ENCODE measurements around the gene CWC15.
A peak's percentile ranks its signal among the peaks of the same experiment; 100 is the strongest.
"Not testable (repeated sequence)": the region's sequence is repeated elsewhere in the genome, so short reads cannot be mapped to it uniquely, and the experiment has no call there.

The CWC15 gene

GRCh38 chr11:94954753-94955152 is 18.6 kb downstream of the CWC15 start:
- DNase-seq (ENCODE audit: low spot score): no peak

- DNase-seq (ENCODE audit: low spot score): peak; percentile 62
Observed at GRCh38 chr11:94948070-94948617, 25.2 kb downstream of the CWC15 start.

- no peak for DNase-seq (ENCODE audit: low spot score)
Observed at GRCh38 chr11:94946812-94947211, 26.5 kb downstream of the CWC15 start.

GRCh38 chr11:94941131-94941530 is 32.2 kb downstream of the CWC15 start:
- DNase-seq (ENCODE audit: low spot score): no peak

- no peak for DNase-seq (ENCODE audit: low spot score)
Observed at GRCh38 chr11:94939346-94939745, 34.0 kb downstream of the CWC15 start.

- DNase-seq (ENCODE audit: low spot score): peak; percentile 78
Observed at GRCh38 chr11:94938095-94939055, 35.0 kb downstream of the CWC15 start.

GRCh38 chr11:94934846-94935245 is 38.5 kb downstream of the CWC15 start:
- no peak for DNase-seq (ENCODE audit: low spot score)

GRCh38 chr11:94934362-94934761 is 39.0 kb downstream of the CWC15 start:
- DNase-seq (ENCODE audit: low spot score): peak; percentile 70

- peak; percentile 91 for DNase-seq (ENCODE audit: low spot score)
Observed at GRCh38 chr11:94933223-94934130, 39.9 kb downstream of the CWC15 start.

- DNase-seq (ENCODE audit: low spot score): no peak
Observed at GRCh38 chr11:94932503-94932902, 40.9 kb downstream of the CWC15 start.

GRCh38 chr11:94932072-94932471 is 41.3 kb downstream of the CWC15 start:
- DNase-seq (ENCODE audit: low spot score): not testable (repeated sequence)

GRCh38 chr11:94928117-94928990 is 45.0 kb downstream of the CWC15 start:
- DNase-seq (ENCODE audit: low spot score): no peak

GRCh38 chr11:94926698-94927237 is 46.6 kb downstream of the CWC15 start:
- peak; percentile 95 for DNase-seq (ENCODE audit: low spot score)

- DNase-seq (ENCODE audit: low spot score): no peak
Observed at GRCh38 chr11:94926271-94926625, 47.1 kb downstream of the CWC15 start.

GRCh38 chr11:94925422-94926270 is 47.7 kb downstream of the CWC15 start:
- DNase-seq (ENCODE audit: low spot score): no peak

- no peak for DNase-seq (ENCODE audit: low spot score)
Observed at GRCh38 chr11:94924612-94925011, 48.7 kb downstream of the CWC15 start.

- DNase-seq (ENCODE audit: low spot score): no peak
Observed at GRCh38 chr11:94924171-94924572, 49.2 kb downstream of the CWC15 start.

GRCh38 chr11:94923004-94923334 is 50.4 kb downstream of the CWC15 start:
- DNase-seq (ENCODE audit: low spot score): no peak

GRCh38 chr11:94922321-94923003 is 50.9 kb downstream of the CWC15 start:
- no peak for DNase-seq (ENCODE audit: low spot score)

- no peak for DNase-seq (ENCODE audit: low spot score)
Observed at GRCh38 chr11:94920311-94920710, 53.0 kb downstream of the CWC15 start.
